Posterior vena cava (tissue), 2 donors: ENCODE data around the gene FDX1. TPM values are rescaled to one million over a fixed set of nuclear protein-coding genes. Genes with fewer than 3 reads are reported as not detected.
"Not testable (repeated sequence)": the region's sequence is repeated elsewhere in the genome, so short reads cannot be mapped to it uniquely, and the experiment has no call there.

ENCODE experiments used
- DNase-seq: peaks from one replicate; pipeline ENCODE4 v3.0.0-alpha.2; 2020; ENCODE audit warnings: low spot score
- intact Hi-C, 2 donors: fragments of 100-400 bp; cut with DNase I; formaldehyde crosslinking; loops; one replicate each; pipeline versions ENCODE4 v1.14.1 to v1.14.2; 2022 to 2023
- long read RNA-seq, 2 donors: library from polyadenylated mRNA; unstranded; transcript quantifications; one replicate each; pipeline ENCODE4 v2.0.0, GENCODE V29; 2020 to 2021
- total RNA-seq, 2 donors: library from RNA; stranded (reverse); fragmentation: NEBNext Ultra II Directional; extraction: Animal tissue kit (Norgen Biotek cat#: 25700); gene quantifications; one replicate each; pipeline ENCODE4 v1.2.1, GENCODE V29; 2021
- donor health status: DM: yes; HTN: yes; CAD: no.
- donor health status: DM: yes; HTN: yes; CAD: no.

FDX1 gene, protein sequence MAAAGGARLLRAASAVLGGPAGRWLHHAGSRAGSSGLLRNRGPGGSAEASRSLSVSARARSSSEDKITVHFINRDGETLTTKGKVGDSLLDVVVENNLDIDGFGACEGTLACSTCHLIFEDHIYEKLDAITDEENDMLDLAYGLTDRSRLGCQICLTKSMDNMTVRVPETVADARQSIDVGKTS
- 10 to 100 TPM in 1 of 2 donors, 1 to 10 TPM in 1; 9.7 to 12.4 TPM for total RNA-seq
- long read RNA-seq, donor 1, transcript FDX1-201 (4 exons, 3,206 nt), result major isoform, 8 of 8 reads
- long read RNA-seq, donor 1, partial matches to known transcripts, result 0 of 8 reads
- long read RNA-seq, donor 1, other reads (novel, unspliced or antisense), result 0 of 8 reads
- long read RNA-seq, donor 2, transcript FDX1-201 (4 exons, 3,206 nt), result major isoform, 27 of 28 reads
- long read RNA-seq, donor 2, partial matches to known transcripts, result 0 of 28 reads
- long read RNA-seq, donor 2, other reads (novel, unspliced or antisense), result 1 of 28 reads

DNA sequence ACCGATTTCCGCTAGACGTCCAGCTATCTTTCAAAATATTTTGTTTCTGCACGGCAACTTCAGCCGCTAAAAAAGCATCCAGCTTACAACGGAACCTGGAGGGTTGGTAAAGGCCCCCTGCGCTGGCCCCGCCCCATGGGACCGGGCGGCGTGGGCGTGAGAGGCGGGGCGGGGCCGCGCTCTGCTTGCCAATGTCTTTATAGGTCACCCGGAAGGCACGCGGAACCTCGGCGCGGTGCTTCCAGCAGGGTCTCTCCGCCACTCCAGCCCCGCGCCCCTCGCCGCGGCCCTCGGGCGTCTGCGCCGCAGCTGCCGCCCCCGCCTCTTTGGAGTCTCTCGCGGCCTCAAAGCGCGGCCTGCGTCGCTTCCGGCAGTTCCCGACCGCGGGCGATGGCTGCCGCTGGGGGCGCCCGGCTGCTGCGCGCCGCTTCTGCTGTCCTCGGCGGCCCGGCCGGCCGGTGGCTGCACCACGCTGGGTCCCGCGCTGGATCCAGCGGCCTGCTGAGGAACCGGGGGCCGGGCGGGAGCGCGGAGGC is at the start of gene FDX1:
FDX1 (plus strand) TSS at position 218 of the 536 bp plus-strand sequence; CDS start at position 391, 173 bp downstream.
- intact Hi-C loops, result loop anchor here in 1 of 2 donors (10.0 kb wide), 1 partner anchor 225 kb away; no protein-coding TSS in a partner anchor
- peak; percentile 94 for DNase-seq

DNA sequence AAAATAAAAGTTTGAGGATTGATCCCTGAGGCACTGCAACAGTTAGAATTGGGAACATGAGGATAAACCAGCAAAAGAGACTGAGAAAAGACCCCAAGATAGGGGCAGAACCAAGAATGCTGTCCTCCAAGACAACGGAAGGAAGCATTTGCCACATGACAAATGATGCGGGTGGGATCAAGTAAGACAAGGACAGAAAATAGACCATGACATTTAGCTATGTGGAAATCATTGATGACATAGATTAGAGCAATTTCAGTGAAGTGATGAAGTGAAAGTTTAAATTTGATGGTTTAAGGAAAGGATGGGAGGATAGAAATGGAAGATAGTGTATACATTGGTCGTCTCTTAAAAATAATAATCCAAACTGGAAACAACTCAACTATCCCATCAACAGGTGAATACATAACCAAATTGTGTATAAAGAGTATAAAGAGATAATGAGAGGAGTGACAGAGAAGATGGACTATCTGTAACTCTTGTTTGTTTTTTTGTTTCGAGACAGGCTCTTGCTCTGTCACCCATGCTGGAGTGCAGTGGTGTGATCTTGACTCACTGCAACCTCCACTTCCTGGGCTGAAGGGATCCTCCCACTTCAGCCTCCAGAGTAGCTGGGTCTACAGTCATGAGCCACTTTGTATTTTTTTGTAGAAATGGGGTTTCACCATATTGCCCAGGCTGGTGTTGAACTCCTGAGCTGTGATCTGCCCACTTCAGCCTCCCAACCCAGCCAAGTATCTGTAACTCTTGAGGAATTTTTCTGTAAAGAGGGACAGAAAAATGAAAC is 48.7 kb upstream of the FDX1 start:
- intact Hi-C loops, result no loop called here
- no peak for DNase-seq

DNA sequence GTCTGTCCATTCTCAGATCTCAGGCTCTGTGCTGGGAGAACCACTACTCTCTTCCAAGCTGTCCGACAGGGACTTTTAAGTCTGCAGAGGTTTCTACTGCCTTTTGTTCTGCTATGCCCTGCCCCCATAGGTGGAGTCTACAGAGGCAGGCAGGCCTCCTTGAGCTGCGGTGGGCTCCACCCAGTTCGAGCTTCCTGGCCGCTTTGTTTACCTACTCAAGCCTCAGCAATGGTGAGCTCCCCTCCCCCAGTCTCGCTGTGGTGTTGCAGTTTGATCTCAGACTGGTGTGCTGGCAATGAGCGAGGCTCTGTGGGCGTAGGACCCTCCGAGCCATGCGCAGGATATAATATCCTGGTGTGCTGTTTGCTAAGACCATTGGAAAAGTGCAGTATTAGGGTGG is 41.5 kb upstream of the FDX1 start:
- intact Hi-C loops, result not testable (repeated sequence)

DNA sequence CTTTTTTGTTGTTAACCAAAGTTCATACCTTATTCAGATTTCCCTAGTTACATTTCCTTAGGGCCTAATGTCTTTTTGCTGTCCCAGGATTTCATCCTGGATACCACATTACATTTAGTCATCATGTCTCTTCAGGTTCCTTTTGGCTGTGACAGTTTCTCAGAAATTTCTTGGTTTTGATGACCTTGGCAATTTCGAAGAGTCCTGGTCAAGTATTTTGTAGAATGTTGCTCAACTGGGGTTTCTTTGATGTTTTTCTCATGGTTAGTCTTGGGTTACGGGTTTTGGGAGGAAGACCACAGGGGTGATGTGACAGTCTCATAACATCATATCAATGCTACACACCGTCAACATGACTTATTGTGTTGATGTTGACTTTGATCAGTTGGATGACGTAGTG is 39.8 kb upstream of the FDX1 start:
- intact Hi-C loops, result no loop called here
- no peak for DNase-seq

More for the DNA sequence above, 41.5 kb upstream of the FDX1 start:
- DNase-seq, result not testable (repeated sequence)

DNA sequence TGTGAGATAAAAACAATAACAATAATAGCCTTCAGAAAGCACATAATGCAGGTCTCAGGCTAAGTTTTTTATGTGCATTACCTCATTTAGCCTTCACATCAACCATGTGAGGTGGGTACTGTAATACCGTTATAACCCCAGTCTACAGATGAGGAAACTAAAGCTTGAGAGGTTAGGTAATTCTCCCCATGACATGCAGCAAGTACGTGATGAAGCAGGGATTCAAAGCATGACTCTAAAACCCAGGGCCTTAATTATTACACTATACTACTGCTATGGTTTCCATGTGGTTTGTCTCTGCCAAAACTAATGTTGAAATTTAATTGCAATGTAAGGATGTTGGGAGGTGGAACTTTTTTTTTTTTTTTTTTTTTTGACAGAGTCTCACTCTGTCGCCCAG is 37.7 kb upstream of the FDX1 start:
- DNase-seq, result no peak
- intact Hi-C loops, result no loop called here

DNA sequence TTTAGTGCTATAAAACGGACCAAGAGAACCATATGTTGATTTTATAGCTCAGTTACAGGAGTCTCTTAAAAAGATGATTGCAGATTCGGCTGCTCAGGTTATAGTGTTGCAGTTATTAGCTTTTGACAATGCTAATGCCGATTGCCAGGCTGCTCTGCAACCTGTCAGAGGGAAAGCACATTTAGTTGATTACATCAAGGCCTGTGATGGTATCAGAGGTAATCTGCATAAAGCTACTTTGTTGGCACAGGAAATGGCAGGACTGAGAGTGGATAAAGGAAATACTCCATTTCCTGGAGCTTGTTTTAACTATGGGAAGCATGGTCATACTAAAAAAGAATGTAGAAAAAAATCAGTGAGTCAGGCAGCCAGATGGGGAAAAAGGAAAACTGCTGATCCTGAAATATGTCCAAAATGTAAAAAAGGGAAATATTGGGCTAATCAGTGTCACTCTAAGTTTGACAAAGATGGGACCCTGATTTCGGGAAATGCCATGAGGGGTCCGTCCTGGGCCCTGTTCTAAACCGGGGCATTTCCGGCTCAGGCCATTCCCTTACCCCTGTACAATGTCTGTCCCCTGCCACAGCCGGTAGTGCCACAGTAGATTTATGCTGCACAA is 32.0 kb upstream of the FDX1 start:
- DNase-seq, intact Hi-C loops: not testable (repeated sequence)

DNA sequence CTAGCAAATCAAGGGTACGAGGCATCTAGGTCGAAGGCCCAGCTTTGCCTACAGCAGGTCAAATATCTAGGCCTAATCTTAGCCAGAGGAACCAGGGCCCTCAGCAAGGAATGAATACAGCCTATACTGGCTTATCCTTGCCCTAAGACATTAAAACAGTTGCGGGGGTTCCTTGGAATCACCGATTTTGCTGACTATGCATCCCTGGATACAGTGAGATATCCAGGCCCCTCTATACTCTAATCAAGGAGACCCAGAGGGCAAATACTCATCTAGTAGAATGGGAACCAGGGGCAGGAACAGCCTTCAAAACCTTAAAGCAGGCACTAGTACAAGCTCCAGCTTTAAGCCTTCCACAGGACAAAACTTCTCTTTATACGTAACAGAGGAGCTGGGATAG is 26.2 kb upstream of the FDX1 start:
- DNase-seq, intact Hi-C loops: not testable (repeated sequence)

DNA sequence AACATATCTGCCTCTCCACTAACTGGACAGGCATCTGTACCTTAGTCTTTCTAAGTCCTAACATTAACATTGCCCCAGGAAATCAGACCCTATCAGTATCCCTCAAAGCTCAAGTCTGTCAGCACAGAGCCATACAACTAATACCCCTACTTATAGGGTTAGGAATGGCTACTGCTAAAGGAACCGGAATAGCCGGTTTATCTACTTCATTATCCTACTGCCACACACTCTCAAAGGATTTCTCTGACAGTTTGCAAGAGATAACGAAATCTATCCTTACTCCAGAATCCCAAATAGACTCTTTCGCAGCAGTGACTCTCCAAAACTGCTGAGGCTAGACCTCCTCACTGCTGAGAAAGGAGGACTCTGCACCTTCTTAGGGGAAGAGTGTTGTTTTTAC is 24.1 kb upstream of the FDX1 start:
- DNase-seq, intact Hi-C loops: not testable (repeated sequence)

DNA sequence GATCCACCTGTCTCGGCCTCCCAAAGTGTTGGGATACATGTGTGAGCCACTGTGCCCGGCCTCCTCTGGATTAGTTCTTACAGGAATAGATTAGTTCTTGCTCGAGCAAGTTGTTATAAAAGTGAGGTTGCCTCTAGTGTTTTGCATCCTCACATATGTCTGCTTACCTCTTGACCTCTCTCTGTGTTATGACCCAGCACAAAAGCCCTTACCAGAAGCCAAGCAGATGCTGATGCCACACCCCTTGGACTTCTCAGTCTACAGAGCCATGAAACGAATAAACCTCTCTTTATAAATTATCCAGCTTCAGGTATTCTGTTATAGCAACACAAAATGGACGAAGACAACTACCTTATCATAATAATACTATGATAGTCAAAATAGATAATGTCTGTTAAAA is 22.4 kb upstream of the FDX1 start:
- no peak for DNase-seq
- intact Hi-C loops, result no loop called here

DNA sequence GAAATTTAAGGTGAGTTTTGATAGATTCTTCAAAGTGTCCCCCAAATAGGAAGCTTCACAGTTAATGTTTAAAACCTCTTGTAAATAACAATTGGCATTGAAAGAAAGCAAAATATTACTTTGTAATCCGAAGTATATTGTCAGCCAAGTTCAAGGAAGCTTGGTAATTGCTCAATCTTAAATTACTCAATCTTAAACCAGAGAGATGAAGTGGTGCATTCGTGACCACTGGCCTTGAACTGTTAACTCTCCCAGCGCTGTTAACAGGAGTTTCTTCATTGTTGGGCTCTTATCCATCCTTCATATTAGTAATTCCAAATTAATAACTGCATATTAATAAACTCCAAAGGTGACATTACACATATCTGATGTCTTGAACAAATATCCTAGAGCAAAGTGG is 20.6 kb upstream of the FDX1 start:
- DNase-seq, result no peak
- intact Hi-C loops, result no loop called here

DNA sequence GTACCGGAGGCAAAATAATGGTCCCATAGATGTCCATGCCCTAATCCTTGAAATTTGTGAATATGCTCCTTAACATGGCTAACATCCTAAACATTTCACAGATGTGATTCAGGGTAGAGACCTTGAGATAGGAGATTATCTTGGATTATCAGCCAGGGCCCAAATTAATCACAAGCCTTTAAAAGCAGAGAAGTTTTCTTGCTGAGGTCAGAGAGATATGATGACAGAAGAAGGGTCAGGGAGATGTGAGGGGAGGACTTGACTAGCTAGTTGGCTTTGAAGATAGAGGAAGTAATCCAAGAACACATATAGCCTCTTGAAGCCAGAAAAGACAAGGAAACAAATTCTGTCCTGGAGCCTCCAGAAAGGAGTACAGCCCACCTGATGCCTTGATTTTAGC is 19.1 kb upstream of the FDX1 start:
- intact Hi-C loops, result no loop called here
- no peak for DNase-seq

DNA sequence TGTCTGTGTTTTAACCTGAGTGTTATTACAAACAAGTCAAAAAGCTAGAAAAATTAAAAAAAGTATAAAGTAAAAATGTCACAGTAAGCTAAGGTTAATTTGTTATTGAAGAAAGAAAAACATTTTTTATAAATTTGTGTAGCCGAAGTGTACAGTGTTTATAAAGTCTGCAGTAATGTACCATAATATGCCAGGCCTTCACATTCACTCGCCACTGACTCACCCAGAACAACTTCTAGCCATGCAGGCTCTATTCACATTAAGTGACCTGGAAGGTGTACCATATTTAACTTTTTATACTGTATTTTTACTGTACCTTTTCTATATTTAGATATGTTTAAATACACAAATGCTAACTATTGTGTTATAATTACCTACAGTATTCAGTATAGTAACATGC is 14.7 kb upstream of the FDX1 start:
- intact Hi-C loops, result no loop called here
- no peak for DNase-seq

DNA sequence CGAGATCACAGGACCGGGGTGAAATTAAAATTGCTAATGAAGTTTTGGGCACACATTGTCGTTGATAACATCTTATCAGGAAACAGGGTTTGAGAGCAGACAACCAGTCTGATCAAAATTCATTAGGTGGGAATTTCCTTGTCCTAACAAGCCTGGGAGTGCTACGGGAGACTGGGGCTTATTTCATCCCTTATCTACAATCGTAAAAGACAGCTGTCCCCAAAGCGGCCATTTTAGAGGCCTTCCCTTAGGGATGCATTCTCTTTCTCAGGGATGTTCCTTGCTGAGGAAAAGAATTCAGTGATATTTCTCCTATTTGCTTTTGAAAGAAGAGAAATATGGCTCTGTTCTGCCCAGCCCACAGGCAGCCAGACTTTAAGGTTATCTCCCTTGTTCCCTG is 8.1 kb upstream of the FDX1 start:
- DNase-seq, intact Hi-C loops: not testable (repeated sequence)

DNA sequence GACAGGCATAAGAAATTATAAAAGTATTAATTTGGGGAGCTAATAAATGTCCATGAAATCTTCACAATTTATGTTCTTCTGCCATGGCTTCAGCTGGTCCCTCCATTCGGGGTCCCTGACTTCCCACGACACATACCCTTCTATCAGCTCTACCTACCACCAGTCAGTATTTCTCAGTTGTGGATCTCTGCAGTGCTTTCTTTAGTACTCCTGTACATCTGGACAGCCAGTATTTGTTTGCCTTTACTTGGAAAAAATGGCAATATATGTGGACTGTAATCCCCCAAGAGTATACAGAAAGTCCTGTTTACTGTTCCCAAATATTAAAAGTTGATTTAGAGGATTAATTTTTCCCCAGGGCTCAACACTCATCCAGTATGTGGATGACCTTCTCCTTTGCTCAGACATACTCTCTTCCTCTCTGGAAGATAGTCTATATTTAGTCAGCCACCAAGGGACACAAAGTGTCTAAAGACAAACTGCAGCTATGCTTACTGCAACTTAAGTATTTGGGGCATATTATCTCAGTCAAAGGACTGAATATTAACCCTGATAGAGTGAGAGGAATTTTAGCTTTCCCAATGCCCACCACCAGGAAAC is 7.3 kb upstream of the FDX1 start:
- DNase-seq, result no peak

DNA sequence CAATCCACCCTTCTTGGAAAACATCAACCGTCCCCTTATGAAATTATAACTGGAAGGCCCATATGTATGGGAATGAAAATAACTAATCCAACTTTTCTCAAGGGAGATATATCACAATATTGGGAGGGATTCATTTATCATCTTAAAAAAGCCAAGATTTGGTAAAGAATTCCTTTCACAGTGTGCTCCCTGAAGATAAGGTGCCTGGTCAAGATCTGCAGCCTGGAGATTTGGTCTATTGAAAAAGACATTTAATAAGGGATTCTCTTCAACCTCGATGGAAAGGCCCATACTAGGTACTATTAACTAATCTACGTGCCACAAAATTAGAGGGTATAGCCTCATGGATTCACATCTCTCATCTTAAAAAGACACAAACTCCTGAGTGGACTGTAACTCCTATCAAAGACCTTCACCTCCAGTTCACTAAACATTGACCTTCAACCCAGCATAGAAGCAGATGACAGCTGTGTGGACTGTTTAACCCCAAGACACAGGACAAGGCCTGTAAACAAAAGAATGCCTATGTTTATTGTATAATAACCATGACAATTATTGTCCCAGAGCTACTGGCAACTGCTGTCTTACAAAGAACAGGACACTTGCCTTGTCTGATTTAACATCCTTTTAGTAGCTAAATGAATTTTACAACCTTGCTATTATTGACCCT is 4.8 kb upstream of the FDX1 start:
- intact Hi-C loops, result no loop called here
- DNase-seq, result no peak

More for the DNA sequence above, 7.3 kb upstream of the FDX1 start:
- intact Hi-C loops, result no loop called here

DNA sequence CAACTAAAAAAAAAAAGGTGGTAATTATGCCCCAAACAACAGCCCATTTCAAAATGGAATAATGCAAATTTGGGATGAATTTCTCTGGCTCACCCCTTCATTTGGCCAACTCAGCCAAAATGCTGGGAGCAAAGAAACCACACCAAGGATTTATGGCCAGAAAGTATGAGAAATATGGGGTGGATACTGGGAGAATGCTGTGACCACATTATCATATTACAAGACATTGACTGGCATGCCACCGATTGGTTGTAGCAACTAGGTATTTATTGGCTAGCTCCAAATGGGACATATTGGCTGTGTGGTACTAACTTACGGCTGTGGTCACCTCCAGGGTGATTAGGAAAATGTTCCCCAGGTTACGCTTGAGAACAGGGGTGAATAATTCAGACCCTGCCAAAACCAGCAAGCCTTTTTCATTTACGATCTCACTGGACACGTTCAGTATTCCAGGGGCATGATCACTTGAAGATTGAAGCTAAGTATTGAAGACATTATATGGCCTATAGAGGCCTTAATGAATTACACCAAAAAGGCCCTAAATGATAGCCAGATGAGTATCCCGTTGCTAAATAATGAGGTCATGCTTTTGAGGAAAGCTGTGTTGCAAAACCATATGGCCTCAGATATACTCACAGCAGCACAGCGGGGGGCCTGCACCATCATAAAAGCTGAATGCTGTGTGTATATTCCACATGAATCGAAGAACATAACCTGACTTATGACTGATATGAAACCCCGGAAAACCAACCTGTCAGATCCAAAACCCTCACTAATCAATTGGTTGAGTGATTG is 3.8 kb upstream of the FDX1 start:
- DNase-seq, result no peak
- intact Hi-C loops, result no loop called here

DNA sequence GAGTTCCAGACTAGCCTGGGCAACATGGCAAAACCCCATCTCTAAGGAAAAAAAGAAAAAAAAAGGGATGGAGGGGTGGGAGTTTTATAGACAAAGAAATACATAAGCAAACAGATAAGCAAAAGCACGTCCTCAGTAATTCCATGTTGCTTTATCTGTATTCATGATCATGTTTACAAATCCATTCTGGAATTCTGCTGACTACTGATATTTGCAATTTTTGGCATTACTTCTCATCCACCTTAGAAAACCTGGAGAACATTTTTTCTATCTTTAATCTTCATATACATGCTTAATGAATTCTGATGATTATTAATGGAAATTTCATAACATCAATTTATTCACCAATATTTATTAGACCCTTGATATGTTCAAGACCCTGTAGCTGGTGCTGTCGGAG is 1.7 kb upstream of the FDX1 start:
- intact Hi-C loops, result no loop called here
- DNase-seq, result no peak
